ENCODE results near the gene MRPS7.
"Not testable (repeated sequence)": the region's sequence is repeated elsewhere in the genome, so short reads cannot be mapped to it uniquely, and the experiment has no call there.

Gene MRPS7

DNA sequence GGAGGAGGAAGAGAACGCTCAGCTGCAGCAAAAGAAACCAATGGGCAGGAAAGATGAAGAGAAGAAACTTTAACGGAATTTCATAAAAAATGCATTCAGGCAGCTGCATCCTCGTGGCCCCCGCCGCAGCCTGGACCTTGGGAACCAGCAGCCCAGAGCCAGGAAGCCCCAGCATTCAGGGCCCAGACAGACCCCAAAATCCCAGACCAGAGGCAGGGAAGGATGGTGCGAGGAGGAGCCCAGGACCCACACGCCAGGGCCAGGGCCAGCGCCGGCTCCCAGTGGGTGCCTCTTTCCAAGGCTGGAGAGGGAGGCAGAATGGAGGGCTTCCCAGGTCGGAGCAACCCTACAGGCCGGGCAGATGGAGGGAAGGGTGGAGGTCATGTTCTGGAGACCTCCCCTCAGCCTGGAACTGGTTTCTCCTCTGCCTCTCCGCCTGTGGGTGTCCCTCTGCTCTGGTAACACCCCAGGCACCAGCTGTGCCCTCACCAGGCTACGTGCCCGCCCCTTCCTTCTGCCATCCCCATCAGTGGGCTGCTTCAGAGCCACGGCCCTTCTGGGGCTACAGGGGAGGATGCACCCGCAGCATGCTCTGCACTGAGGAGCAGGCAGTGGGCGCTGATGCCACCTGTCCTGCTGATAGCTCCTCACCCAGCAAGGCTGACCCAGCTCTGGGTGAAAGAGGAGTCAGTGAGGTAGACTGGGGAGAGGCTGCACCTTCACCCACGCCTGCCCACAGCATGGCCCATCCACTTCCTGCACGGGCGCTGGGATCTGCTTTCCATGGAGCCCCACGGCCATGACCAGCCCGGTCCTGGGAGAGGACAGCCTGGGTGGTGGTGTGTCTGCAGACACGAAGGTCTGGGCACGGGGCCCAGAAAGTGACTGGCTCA lies 10.5 kb downstream of the MRPS7 start:
- peak; percentile 8 for DNase-seq

DNA sequence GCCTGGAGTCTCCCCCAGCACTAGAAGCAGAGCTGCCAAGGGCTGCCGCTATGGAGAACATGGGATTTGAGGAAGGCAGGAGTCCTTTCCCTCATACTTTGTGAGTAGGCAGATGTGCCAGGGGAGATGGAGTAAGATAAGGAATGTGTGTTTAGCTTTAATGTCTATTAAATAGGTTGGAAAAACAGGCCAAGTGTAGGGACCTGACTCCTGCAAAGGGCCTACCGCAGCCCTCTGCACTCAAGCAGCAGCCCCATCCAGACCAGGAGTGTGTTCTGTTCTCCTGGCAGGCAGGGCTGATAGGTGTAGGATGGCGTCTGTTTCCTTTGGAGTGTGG lies 11.1 kb downstream of the MRPS7 start:
- no peak for DNase-seq

DNA sequence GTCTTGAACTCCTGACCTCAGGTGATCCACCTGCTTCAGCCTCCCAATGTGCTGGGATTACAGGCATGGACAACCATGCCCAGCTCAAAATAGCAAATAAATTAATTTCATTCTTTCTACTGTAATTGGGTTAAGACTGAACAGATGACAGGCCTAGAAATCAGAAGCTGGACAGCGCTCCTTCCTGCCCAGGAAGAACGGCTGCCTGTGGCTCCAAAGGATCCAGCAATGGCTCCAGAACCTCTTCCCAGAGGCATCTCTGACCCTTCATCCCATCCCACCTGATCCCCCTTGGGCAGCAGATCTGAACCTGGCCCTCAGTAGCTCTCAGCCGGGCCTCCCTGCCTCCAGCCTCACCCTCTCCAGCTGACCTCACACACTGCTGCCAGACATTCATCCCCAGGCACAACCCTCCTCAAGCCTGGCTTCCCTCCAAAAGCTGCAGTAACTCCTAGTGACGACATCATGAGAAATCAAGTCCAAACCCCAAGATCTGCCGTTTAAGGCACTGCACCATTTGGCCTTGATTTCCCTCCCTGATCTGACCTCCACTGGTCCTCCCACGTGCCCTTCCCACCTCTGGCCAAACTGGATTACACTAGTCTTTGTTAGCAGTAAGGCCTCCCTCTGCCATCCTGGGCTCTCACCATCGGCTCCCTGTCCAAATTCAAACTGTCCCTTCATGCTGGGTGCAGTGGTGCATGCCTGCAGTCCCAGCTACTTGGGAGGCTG lies 12.5 kb downstream of the MRPS7 start:
- no peak for DNase-seq

DNA sequence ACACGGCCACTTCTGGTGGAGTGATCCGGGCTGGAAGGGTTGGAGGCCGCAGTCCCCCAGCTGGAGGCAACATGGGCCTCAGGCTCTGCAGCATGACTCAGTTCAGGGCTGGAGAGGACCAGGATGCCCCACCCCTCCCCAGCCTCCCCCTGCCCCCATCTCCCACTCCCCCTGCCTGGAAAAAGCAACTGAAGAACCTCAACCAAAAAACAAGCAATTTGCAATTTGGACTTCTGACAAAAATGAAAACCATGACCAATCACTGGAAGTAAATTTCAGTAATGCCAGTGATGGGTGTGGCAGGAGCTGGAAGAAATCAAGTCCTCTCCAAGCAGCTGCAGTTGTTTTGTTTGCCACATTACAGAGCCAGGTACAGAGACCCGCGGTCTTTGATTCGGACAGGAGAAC lies 16.0 kb downstream of the MRPS7 start:
- DNase-seq, result no peak

DNA sequence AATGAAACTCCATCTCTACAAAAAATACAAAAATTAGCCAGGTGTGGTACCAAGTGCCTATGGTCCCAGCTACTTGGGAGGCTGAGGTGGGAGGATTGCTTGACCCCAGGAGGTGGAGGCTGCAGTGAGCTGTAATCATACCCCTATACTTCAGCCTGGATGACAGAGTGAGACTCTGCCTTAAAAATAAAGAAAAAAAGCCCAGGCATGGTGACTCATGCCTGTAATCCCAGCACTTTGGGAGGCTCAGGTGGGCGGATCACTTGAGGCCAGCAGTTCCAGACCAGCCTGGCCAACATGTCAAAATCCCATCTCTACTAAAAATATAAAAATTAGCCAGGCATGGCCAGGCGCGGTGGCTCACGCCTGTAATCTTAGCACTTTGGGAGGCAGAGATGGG lies 18.5 kb downstream of the MRPS7 start:
- not testable (repeated sequence) for DNase-seq

DNA sequence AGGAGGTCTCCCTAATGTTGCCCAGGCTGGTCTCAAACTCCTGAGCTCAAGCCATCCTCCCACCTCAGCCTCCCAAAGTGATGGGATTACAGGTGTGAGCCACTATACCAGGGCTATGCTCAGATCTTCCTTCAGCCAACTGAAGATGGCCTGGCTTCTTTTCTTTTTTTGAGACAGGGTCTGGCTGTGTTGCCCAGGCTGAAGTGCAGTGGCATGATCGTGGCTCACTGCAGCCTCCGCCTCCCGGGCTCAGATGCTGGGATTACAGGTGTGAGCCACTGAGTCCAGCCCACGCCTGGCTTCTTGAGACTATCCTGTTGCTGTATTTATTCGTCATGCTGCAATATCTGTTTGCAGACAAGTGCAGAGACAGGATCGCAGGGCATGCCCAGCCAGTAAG lies 23.4 kb downstream of the MRPS7 start:
- DNase-seq, result no peak

DNA sequence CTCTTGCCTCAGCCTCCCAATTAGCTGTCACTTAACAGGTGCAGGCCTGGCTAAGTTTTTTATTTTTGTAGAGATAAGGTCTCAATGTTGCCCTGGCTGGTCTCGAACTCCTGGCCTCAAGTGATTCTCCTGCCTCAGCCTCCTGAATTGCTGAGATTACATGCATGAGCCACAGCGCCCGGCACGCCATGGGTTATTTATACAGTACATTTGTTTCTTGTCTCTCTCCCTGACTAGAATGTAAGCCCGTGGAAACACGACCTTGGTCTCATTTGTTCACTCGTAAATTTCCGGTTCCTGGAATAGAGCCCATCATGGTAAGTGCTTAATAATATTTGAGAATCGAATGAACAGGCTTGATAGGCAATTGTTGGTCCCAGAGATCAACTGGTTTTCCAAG lies 25.5 kb downstream of the MRPS7 start:
- DNase-seq, result no peak

DNA sequence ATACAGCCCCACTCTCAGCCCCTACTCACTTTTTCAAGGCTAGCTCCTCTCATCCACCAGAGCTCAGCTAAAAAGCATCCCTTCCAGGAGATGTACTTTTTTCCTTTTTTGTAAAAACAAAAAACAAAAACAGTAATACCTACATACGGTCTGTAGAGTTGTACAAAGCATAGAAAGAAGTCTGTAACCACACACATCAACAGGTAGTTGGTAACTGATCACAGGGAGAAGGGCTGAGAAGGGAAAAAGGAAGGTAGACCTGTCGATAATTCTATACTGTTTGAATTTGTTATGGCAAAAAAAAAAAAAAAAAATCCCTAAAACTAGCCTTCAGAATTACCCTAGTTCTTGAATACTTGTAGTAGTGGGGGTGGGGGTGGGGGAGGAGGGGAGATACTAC lies 26.7 kb downstream of the MRPS7 start:
- DNase-seq, result no peak

DNA sequence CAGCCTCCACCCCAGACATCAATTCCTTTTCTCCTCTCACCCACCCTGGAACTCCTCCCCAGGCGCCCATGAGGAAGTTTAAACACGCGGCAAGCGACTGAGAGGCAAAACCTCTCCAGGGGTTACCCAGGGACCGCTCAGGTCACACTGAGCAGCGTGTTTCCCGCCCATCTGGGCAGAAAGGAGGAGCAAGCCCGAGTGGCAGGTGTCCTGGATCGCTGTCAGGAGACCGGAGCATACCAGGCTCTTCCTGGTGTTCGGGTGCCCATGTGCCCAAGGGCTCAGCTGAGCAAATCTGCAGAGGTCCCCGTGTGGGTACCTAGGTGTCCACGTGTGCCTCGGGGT lies 27.1 kb downstream of the MRPS7 start:
- no peak for DNase-seq

DNA sequence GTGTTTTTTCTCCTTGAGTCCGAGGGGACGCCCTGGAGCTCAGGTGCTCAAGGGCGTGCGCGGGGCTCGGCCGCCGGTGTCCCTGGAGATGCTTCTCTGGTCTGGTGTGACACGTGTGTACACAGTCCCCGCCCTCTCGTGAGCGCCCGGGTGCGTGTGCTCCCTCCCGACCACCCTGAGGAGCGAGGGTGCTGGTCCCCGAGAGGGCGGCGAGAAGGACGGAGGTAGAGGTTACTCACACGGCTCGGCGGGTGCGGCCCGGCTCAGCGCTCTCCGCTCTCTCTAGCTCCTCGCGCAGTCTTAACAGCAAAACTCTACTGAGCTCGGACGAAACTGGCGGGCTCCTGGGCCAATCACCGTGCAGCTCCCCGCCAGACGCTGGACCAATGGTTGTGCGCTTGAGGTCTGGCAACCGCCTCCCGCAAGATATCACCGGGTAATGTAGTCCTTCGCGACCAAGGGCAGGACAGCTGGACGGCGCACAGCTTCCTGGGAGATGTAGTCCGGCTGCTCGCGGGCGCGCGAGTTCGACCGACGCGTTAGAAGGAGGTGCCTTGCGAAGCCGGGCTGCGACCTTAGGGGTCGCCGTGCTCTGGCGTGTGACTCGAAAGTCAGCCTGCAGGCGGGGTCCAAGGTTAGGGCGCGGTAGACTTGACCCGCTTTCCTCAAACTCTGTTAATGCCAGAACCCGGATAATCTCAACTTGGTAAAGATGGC lies 27.6 kb downstream of the MRPS7 start, which contains the start of gene SLC25A19:
Gene SLC25A19 (minus strand): TSS at position 319 of the 717 bp plus-strand sequence. CDS start 2,669 bp downstream, outside the sequence.
- DNase-seq, result peak; percentile 95

DNA sequence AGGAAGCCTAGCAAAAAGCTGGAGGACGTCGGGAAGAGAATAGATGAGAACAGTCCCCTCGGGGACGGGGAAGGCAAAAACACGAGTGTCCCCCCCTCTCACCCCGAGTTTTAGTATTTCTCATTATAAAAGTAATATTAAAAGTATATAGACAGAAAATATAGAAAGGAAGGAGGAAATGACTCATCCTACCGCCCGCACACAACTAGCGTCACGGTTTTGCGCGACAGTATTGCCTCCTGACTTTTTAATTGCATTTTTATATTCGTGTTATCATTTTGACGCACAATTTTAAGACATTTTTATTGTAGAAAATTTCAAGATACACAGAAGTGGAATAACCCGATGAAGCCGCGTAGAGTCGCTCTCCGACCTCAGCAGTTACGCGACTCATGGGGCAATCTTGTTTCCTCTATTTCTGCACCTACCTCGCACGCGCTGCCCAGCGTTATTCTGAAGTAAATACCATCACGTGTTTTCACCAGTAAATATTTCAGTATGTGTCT lies 28.2 kb downstream of the MRPS7 start:
- peak; percentile 66 for DNase-seq

DNA sequence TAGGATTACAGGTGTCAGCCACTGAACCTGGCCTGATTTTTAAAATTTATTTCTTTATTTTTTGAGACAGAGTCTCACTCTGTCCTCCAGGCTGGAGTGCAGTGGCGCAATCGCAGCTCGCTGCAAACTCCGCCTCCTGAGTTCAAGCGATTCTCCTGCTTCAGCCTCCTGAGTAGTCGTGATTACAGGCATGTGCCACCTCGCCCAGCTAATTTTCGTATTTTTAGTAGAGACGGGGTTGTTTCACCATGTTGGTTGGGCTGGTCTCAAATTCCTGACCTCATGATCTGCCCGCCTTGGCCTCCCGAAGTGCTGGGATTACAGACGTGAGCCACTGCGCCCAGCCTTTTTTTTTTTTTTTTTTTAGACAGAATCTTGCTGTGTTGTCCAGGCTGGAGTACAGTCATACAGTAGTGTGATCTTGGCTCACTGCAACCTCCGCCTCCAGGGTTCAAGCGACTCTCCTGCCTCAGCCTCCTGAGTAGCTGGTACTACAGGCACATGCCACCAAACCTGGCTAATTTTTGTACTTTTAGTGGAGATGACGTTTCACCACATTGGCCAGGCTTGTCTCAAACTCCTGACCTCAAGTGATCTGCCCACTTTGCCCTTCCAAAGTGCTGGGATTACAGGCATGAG lies 31.2 kb downstream of the MRPS7 start:
- not testable (repeated sequence) for DNase-seq

DNA sequence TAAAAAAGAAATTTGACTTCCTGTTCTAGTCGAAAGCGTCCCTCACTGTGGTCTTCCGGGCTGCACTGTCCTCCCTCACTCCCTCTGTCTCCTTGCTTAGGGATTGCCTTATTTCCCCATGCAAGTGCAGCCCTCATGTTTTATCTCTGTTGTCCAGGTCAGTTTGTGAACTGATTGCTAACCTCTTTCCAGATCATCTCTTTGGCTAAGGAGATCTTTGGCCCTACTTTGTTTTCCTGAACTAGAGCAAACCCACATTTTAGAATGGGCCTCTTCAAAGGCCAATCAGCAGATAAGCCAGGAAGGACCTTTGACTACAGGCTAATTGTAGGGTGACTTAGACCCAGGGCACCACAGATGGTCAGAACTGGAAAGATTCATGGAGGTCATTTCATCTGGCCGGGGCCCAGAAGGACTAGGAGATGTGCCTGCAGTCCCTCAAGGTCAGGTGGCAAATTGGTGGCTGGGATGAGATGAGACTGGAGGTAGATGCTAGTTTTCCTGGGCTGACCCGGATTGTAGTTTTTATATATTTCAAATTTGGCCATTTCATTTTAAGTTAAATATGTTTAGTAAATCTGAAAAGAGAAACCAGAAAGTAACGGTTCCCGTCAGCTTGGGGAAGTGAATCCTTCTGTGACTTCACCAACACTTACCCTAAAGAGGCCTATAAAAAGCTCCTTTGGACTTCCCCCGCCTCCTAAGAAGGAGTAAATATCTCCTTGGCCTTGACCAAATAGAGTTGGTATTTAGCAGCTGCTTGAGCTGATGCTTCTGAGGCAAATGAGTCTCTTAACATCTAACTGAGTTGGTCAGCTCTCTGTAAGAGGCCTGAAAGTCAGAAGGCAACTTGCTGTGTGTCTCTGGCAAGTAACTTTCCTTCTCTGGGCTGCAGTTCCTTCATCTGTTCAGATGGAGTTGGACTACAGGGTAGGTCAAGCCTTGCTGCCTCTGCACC lies 33.8 kb downstream of the MRPS7 start:
- DNase-seq, result no peak

DNA sequence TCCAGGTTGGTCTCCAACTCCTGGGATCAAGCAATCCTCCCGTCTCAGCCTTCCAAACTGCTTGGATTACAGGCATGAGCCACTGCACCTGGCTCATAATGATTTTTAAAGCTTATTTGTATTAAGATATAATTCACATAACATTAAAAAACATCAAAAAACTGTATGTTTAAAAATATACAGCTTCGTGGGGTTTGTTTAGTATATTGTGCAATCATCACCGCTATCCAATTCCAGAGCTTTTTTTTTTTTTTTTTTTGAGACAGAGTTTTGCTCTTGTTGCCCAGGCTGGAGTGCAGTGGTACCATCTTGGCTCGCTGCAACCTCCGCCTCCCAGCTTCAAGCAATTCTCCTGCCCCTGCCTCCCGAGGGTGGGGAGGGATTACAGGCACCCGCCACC lies 38.6 kb downstream of the MRPS7 start:
- no peak for DNase-seq

DNA sequence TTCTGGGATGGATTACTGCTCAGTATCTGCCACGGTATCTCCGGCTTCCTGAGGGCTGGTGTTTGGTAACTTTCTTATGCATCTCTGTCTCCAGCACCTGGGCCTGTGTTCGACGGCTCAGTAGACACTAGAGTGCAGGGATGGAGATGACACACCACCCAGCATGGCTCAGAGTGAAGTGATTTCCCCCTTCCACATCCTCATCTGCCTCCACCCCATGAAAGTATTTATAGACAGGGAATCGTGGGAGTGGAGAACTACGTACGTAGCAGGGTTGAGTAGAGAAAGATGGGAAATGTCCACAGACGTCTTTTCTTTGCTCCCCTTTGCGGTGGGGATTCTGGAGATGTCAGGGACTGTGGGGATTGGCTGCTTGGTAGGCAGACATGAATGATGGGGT lies 39.4 kb downstream of the MRPS7 start:
- no peak for DNase-seq

DNA sequence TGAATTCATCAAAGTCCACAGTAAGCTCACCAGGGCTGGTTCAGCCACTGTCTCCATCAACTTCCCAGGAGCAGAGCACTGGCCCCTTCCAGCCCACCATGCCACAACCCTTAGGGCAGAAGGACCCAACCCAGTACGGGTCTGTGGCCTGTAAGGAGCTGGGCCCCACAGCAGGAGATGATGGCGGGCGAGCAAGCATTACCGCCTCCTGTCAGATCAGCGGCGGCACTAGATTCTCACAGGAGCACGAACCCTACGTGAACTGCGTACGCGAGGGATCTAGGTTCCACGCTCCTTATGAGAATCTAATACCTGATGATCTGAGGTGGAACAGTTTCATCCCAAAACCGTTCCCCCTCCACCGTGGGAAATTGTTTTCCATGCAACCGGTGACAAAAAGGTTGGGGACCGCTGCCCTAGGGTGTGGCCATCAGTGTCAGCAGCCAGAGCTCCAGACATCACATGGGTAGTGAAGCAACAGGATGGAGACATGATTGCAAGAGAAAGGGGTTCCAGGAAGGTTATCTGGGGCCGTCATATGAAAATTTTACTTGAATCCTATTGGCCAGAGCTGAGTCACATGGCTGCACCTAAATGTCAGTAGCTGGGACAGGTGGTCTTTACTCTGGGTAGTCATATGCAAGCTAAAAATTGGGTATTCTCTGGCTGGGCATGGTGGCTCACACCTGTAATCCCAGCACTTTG lies 40.0 kb downstream of the MRPS7 start:
- no peak for DNase-seq

DNA sequence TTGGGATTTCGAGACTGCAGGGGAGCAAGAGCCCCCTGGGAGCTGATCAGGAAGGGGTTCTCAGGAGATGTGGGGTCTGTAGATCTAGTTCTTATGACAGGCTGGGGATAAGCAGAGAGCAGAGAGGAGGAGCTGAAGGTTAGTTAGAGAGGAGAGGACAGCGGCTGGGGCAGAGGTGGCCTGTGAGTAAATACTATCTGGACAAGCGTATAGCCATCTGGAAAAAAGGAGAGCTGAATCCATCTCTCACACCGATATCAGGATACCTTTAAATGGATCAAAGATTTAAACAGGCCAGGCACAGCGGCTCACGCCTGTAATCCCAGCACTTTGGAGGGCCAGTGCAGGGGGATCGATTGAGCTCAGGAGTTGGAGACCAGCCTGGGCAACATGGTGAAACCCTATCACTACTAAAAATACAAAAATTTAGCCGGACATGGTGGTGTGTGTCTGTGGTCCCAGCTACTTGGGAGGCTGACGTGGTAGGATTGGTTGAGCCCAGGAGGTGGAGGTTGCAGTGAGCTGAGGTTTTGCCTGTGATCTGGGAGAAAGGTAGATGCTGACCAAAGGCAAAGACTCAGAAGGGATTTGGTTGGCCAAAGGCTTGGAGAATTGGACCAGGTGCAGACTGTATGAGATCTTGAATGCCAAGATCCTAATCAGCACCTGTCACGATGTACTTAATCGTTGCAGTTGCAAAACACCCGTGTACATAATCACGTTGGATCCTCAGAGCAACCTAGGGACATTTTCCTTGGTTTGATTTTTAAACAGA lies 46.5 kb downstream of the MRPS7 start:
- no peak for DNase-seq

DNA sequence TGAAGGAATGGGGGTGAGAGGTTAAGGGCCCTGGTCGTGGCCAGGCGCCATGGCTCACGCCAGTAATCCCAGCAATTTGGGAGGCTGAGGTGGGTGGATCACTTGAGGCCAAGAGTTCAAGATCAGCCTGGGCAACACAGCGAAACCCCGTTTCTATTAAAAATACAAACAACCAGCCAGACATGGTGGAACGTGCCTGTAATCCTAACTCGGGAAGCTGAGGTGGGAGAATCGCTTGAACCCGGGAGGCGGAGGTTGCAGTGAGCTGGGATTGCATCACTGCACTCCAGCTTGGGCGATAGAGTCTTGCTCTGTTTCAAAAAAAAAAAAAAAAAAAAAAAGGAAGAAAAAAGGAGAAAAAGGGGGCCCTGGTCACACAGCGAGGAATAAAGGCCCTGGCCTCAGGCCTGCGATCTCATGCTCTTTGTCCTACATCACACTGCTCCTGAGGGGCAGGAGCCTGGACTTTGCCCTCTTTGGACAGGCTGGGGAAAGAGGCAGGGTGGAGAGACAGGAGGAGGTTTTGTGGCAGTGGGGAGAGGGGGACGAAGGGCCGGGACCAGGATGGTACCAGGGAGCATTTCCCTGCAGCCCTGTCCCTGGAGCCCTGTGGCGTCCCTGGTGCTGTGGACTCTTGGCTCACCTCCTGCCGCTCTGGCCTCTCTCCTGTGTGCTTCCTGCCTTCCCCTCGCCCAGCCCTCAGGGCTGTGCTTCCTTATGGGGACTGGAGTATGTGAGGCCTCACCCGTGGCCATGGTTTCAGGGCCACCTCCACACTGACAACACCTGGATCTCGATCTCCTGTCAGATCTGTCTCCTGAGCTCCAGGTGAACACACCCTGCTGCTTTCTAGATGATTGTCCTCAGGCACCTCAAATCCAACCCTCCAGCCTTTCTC lies 47.3 kb downstream of the MRPS7 start:
- DNase-seq, result no peak

DNA sequence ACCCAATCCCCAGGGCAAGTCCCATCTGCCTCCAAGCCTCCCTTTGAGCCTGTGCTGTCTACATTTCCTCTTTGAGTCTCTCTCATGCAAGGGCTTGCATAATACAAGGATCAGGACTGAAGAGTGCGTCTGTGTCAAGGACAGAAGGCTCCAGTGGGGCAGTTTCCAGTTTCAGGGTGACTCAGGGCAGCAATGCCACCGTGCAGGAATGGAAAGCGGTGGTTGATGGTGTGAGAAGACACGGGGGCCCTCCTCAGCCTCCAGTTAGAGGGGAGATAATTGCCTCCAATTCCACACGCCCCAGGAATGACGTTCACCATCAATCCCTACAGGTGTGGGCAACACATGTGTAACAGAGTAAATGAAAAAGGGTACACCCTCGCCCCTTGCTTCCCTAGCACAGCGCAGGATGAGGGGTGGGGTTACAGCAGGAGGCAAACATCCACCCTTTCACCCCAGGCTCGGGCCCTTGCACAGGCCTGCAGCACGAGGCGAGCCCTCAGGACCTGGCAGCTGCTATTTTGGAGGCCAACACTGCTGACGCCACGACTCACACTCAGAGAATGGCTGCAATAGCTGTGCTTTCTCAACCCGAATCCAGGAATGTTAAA lies 52.4 kb downstream of the MRPS7 start:
- no peak for DNase-seq

All from activated CD4-positive, alpha-beta T cell treated with anti-CD3 and anti-CD28 coated beads, Interleukin-2, amount 50 U/mL, for 1 hour (primary cell).